H9 (cell line): Measurements from ENCODE around the gene TNIK. TPM values are rescaled to one million over a fixed set of nuclear protein-coding genes. Genes with fewer than 3 reads are reported as not detected.

Source experiments
- DNase-seq: peaks from one replicate; pipeline ENCODE4 v3.0.0-alpha.2; 2017
- H2AFZ ChIP-seq: one replicate; pipeline ENCODE4 v1.6.1; 2013; ENCODE audit warnings: mild to moderate bottlenecking, low read length, control low read depth, moderate library complexity
- H2AK5ac ChIP-seq: 2 replicates; pipeline ENCODE4 v1.6.1; 2013; ENCODE audit warnings: low read length, control low read depth, mixed read lengths; ENCODE audit not compliant: insufficient read length
- H2BK120ac ChIP-seq: one replicate; pipeline ENCODE4 v1.6.1; 2013; ENCODE audit warnings: low read depth, mild to moderate bottlenecking, low read length, control low read depth, inconsistent platforms; ENCODE audit not compliant: poor library complexity, severe bottlenecking
- H2BK12ac ChIP-seq: 2 replicates; pipeline ENCODE4 v1.6.1; 2013; ENCODE audit warnings: low read length, control low read depth, mixed read lengths, low read depth; ENCODE audit not compliant: insufficient read length
- H2BK15ac ChIP-seq: 2 replicates; pipeline ENCODE4 v1.6.1; 2013; ENCODE audit warnings: low read depth, low read length, control low read depth
- H2BK20ac ChIP-seq: one replicate; pipeline ENCODE4 v1.6.1; 2013; ENCODE audit warnings: low read depth, mild to moderate bottlenecking, low read length, control low read depth, inconsistent platforms; ENCODE audit not compliant: poor library complexity, severe bottlenecking
- H2BK5ac ChIP-seq: 2 replicates; pipeline ENCODE4 v1.6.1; 2013; ENCODE audit warnings: low read length, control low read depth, mixed read lengths; ENCODE audit not compliant: insufficient read length
- H3K14ac ChIP-seq: 2 replicates; pipeline ENCODE4 v1.6.1; 2013; ENCODE audit warnings: low read length, control low read depth; ENCODE audit not compliant: insufficient read depth
- H3K18ac ChIP-seq: 2 replicates; pipeline ENCODE4 v1.6.1; 2013; ENCODE audit warnings: low read depth, mild to moderate bottlenecking, mixed read lengths, low read length, control low read depth; ENCODE audit not compliant: insufficient read length
- H3K23ac ChIP-seq: 2 replicates; pipeline ENCODE4 v1.6.1; 2013; ENCODE audit warnings: low read length, control low read depth, mixed read lengths, low read depth; ENCODE audit not compliant: insufficient read length
- H3K23me2 ChIP-seq: 2 replicates; pipeline ENCODE4 v1.6.1; 2013; ENCODE audit warnings: low read depth, mild to moderate bottlenecking, mixed read lengths, low read length, control low read depth; ENCODE audit not compliant: insufficient read length, poor library complexity, severe bottlenecking
- H3K27ac ChIP-seq: 2 replicates; pipeline ENCODE4 v1.5.1; 2013; ENCODE audit warnings: low read length, control low read depth, mixed read lengths, low read depth; ENCODE audit not compliant: insufficient read length
- H3K27me3 ChIP-seq: 2 replicates; pipeline ENCODE4 v1.6.1; 2013; ENCODE audit warnings: low read length, control low read depth, inconsistent platforms; ENCODE audit not compliant: insufficient read depth
- H3K4ac ChIP-seq: 2 replicates; pipeline ENCODE4 v1.6.1; 2013; ENCODE audit warnings: low read depth, mild to moderate bottlenecking, control low read depth, inconsistent platforms, low read length, moderate library complexity
- H3K4me1 ChIP-seq: 2 replicates; pipeline ENCODE4 v1.6.1; 2013; ENCODE audit warnings: low read length, control low read depth, inconsistent platforms; ENCODE audit not compliant: insufficient read depth
- H3K4me2 ChIP-seq: 2 replicates; pipeline ENCODE4 v1.6.1; 2013; ENCODE audit warnings: low read length, control low read depth, mixed read lengths; ENCODE audit not compliant: insufficient read length, insufficient read depth
- H3K56ac ChIP-seq: 2 replicates; pipeline ENCODE4 v1.6.1; 2013; ENCODE audit warnings: low read depth, mild to moderate bottlenecking, mixed read lengths, low read length, control low read depth; ENCODE audit not compliant: insufficient read length
- H3K79me1 ChIP-seq: 2 replicates; pipeline ENCODE4 v1.6.1; 2013; ENCODE audit warnings: low read depth, mild to moderate bottlenecking, moderate library complexity, low read length, control low read depth, inconsistent platforms; ENCODE audit not compliant: insufficient read depth, poor library complexity, severe bottlenecking
- H3K79me2 ChIP-seq: 2 replicates; pipeline ENCODE4 v1.6.1; 2013; ENCODE audit warnings: low read length, control low read depth, inconsistent platforms; ENCODE audit not compliant: insufficient read depth
- H3K9ac ChIP-seq: 2 replicates; pipeline ENCODE4 v1.6.1; 2013; ENCODE audit warnings: low read length, control low read depth, mixed read lengths; ENCODE audit not compliant: insufficient read length; ENCODE audit errors: extremely low read depth
- H3K9me3 ChIP-seq: one replicate; pipeline ENCODE4 v1.6.1; 2013; ENCODE audit warnings: low read depth, low read length, inconsistent platforms; ENCODE audit not compliant: control insufficient read depth
- H3T11ph ChIP-seq: one replicate; pipeline ENCODE4 v1.6.1; 2013; ENCODE audit warnings: mild to moderate bottlenecking, low read length, control low read depth, inconsistent platforms
- H4K20me1 ChIP-seq: one replicate; pipeline ENCODE4 v1.6.1; 2013; ENCODE audit not compliant: control insufficient read depth, insufficient read length, insufficient read depth
- H4K5ac ChIP-seq: 2 replicates; pipeline ENCODE4 v1.6.1; 2013; ENCODE audit warnings: low read depth, mild to moderate bottlenecking, mixed read lengths, low read length, control low read depth; ENCODE audit not compliant: insufficient read length
- H4K8ac ChIP-seq: replicated peaks from 2 replicates; pipeline ENCODE4 v1.6.1; 2013; ENCODE audit warnings: low read length, control low read depth, mixed read lengths, low read depth; ENCODE audit not compliant: insufficient read length
- H4K91ac ChIP-seq: 2 replicates; pipeline ENCODE4 v1.6.1; 2013; ENCODE audit warnings: low read depth, mild to moderate bottlenecking, moderate library complexity, mixed read lengths, low read length, control low read depth; ENCODE audit not compliant: insufficient read length
- H3K27ac Mint-ChIP-seq, 3 experiments: 2 replicates in 2 of 3; 3 replicates in 1 of 3; pipeline ENCODE4 v1.8.0; 2020 to 2021; ENCODE audit warnings: mixed read lengths in 3 of 3, mild to moderate bottlenecking in 1 of 3, moderate library complexity in 1 of 3
- H3K27me3 Mint-ChIP-seq: 2 replicates; pipeline ENCODE4 v1.8.0; 2021; ENCODE audit warnings: low read depth, mild to moderate bottlenecking, moderate library complexity, mixed read lengths
- H3K36me3 Mint-ChIP-seq, 3 experiments: 2 replicates in 2 of 3; 3 replicates in 1 of 3; pipeline ENCODE4 v1.8.0; 2020 to 2021; ENCODE audit warnings: low read depth in 3 of 3, mixed read lengths in 3 of 3; ENCODE audit not compliant: insufficient read depth in 1 of 3
- H3K4me1 Mint-ChIP-seq, 2 experiments: 2 replicates each; pipeline ENCODE4 v1.8.0; 2020; ENCODE audit warnings: mixed read lengths in 2 of 2
- H3K4me3 Mint-ChIP-seq, 2 experiments: 2 replicates in 1 of 2; 3 replicates in 1 of 2; pipeline ENCODE4 v1.8.0; 2020 to 2021; ENCODE audit warnings: mild to moderate bottlenecking in 2 of 2, mixed read lengths in 2 of 2, moderate library complexity in 1 of 2
- H3K9me3 Mint-ChIP-seq, 2 experiments: 2 replicates in 1 of 2; 3 replicates in 1 of 2; pipeline ENCODE4 v1.8.0; 2020; ENCODE audit warnings: mild to moderate bottlenecking in 2 of 2, mixed read lengths in 2 of 2, moderate library complexity in 1 of 2
- total RNA-seq: library from RNA; stranded (reverse); gene quantifications from 2 replicates; pipeline ENCODE4 v1.2.1, GENCODE V29; 2021
- TF ChIP-seq, protein P1 (sequence below): fragments of 200-600 bp; sonication (generic); conservative IDR thresholded peaks from 3 replicates; pipeline ENCODE4 v1.8.0; 2021; ENCODE audit warnings: antibody characterized with exemption, mild to moderate bottlenecking

The TNIK gene
- total RNA-seq, 1 experiment from 2014 or later = 15.9 TPM

DNA sequence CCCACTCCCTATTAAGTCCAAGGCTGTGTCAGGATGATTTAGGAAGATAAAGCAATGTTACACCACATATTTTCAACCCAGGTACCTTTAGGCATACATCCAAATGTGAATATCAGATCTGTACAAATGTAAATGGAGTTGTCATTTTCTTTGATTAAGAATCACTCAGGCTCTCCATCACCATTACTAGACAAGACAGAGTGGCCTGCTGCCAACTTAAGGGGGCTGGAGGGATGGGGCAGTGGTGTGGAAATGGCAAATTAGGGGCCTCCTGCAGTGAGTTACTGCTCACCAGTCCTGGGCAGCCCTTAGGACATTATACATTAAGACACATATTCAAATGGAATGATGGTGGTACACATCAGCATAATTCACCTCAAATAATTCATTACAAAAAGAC is 211.0 kb downstream of the TNIK start:
- H3T11ph ChIP-seq = no peak overlapping the region
- no peak overlapping the region for H4K5ac ChIP-seq
- H3K4ac ChIP-seq = no peak overlapping the region
- TF ChIP-seq, protein P1, sequence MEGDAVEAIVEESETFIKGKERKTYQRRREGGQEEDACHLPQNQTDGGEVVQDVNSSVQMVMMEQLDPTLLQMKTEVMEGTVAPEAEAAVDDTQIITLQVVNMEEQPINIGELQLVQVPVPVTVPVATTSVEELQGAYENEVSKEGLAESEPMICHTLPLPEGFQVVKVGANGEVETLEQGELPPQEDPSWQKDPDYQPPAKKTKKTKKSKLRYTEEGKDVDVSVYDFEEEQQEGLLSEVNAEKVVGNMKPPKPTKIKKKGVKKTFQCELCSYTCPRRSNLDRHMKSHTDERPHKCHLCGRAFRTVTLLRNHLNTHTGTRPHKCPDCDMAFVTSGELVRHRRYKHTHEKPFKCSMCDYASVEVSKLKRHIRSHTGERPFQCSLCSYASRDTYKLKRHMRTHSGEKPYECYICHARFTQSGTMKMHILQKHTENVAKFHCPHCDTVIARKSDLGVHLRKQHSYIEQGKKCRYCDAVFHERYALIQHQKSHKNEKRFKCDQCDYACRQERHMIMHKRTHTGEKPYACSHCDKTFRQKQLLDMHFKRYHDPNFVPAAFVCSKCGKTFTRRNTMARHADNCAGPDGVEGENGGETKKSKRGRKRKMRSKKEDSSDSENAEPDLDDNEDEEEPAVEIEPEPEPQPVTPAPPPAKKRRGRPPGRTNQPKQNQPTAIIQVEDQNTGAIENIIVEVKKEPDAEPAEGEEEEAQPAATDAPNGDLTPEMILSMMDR = no peak
- no peak overlapping the region for H3K18ac ChIP-seq
- H2AK5ac ChIP-seq = no peak overlapping the region
- H3K9ac ChIP-seq = no peak overlapping the region
- no peak overlapping the region for H2BK5ac ChIP-seq
- no peaks in the 10 kb centered on the region for H3K79me1 ChIP-seq
- H3K9me3 Mint-ChIP-seq = no peaks in the 10 kb centered on the region
- no peak overlapping the region for H2BK15ac ChIP-seq
- H3K56ac ChIP-seq = no peak overlapping the region
- no peaks in the 10 kb centered on the region for H3K23me2 ChIP-seq
- H3K27me3 ChIP-seq = no peaks in the 10 kb centered on the region; the same call in 1 of the 2 replicates
- DNase-seq = no peak
- H3K27ac ChIP-seq = no peak overlapping the region
- no peaks in the 10 kb centered on the region for H3K9me3 ChIP-seq
- H3K4me1 ChIP-seq = no peaks in the 10 kb centered on the region; the same call in 1 of the 2 replicates
- H2BK20ac ChIP-seq = no peak overlapping the region
- H3K4me3 Mint-ChIP-seq = no peak overlapping the region
- 0 out of 2 replicates have a peak, but pooled peaks cover 2% of the 10 kb centered on the region for H3K79me2 ChIP-seq
- no peak overlapping the region for H3K14ac ChIP-seq
- H2AFZ ChIP-seq = no peak overlapping the region
- H3K36me3 Mint-ChIP-seq = no peaks in the 10 kb centered on the region
- H3K23ac ChIP-seq = no peak overlapping the region
- no peaks in the 10 kb centered on the region for H3K27me3 Mint-ChIP-seq
- H4K91ac ChIP-seq = no peak overlapping the region
- no peak overlapping the region for H3K4me2 ChIP-seq
- H3K4me1 Mint-ChIP-seq = no peaks in the 10 kb centered on the region
- no peak overlapping the region for H2BK12ac ChIP-seq
- H4K8ac ChIP-seq = no peak overlapping the region
- no peak overlapping the region for H2BK120ac ChIP-seq
- H3K27ac Mint-ChIP-seq = no peak overlapping the region
- H4K20me1 ChIP-seq = no peaks in the 10 kb centered on the region
